GM21515 (cell line): ENCODE results near the gene ANKS1A.
"Not testable (repeated sequence)": the region's sequence is repeated elsewhere in the genome, so short reads cannot be mapped to it uniquely, and the experiment has no call there.

Experiments used
- ATAC-seq: cut with Tn5 transposase; IDR thresholded peaks from one replicate; pipeline ENCODE4 v1.9.1; 2021; ENCODE audit not compliant: unreplicated experiment

Gene ANKS1A

DNA sequence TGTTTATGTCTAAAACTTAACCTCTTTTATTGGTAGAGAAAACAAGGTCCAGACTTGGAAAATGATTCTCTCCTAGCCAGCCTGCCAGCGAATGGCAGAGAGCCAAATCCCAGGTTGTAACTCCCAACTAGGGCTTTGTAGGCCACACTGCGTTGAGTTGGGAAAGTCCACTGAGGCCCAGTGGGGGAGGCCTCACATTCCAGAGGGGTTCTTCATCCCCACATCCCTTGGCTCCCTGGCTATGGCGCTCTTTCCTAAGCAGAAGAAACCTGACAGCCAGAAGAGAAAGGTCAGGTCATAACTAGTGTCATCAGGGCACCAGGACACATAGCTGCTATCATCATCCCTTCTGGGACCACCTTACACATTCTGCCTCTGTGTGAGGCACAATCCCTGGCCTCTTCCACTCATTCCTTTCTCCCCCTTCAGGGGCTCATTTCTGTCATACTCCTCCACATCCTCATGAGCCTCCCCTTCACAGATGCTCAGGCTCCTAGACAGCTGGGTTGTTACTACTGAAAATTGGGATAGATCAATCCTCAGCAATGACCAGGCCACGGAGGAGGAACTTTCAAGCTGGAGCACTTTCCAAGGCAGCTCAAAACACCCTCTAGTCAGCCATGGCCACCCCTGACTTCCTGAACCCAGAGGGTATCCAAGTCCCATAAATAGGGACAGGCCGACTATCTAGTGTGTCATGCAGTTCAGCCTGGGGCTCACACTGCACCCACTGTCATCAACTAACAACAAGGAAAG is 203.5 kb downstream of the ANKS1A start:
- ATAC-seq, result no peak

DNA sequence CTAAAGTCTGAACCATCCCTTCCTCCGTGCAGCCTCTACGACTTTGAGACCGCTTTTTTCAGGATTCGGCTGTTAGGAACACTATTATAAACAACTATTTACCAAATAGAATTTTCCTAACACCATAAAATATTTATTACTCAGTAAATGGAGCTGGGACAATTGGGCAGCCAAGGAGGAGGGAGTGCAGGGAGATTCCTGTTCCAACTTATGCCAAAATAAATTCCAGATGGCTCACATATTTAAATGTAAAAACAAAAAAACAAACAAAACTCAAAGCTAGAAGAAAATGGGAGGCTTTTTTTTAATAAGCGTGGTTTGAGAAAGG is 204.0 kb downstream of the ANKS1A start:
- no peak for ATAC-seq

DNA sequence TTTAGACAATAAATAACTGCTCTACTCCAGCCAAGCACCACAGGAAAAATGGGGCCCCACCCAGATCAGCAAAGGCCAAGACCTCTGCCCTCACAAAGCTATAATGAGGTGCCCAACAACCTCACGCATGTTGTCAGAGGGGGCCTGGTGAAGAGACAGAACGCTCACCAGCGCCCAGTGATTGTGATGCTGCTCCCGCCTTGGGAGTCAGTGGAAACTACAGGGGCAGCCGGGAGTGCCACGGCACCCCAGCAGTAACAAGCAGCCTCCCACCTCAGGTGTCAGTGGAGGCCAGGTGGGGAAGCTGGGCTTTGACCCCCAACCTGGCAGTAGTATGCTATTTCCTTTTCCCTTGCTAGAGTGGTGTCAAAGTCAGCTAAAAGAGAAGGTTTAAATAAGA is 204.7 kb downstream of the ANKS1A start:
- no peak for ATAC-seq

DNA sequence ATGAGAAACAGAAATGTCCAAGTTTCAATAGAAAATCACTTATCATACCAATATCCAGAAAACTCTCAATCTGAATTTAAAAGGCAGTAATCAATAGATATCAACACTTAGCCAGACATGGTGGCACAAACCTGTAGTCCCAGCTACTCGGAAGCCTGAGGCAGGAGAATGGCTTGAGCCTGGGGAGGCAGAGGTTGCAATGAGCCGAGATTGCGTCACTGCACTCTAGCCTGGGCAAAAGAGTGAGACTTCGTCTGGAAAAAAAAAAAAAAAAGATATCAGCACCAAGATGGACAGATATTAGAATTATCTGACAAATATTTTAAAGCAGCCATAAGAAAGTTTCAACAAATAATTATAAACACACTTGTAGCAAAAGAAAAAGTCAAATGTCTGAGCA is 205.1 kb downstream of the ANKS1A start:
- no peak for ATAC-seq

DNA sequence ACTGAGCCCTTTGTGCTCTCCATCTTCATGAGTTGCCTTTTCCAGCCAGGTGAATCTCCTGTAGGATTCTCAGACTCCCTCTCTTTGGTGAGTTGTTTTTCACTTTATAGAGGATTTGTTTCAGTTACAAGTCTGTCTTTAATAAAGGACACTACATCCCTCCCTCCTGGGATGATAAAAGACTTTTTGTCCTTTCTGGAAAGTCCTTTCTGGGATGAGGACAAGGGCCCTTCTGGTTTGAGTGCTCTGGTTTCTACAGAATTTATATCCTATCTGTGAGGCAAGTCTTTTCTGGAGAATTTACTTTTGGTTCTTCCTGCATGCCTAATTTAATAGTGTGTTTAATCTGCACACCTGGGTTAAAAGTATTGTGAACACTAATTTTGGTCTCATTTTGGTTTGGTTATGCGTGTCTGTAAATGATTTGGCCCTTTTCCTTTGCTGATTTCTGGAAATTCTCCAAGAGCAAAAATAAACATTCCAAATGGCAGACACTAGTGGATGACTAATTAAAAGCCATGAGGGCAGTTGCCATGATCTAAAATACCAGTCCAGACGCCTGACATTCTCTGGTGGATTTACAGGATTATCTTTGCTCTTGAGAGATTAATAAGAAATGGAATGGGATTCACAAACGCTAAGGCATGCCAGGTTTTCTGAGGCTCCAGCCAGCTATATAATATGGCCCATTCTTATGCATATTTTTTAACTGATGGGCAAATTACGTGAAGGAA is 207.2 kb downstream of the ANKS1A start:
- ATAC-seq, result no peak

DNA sequence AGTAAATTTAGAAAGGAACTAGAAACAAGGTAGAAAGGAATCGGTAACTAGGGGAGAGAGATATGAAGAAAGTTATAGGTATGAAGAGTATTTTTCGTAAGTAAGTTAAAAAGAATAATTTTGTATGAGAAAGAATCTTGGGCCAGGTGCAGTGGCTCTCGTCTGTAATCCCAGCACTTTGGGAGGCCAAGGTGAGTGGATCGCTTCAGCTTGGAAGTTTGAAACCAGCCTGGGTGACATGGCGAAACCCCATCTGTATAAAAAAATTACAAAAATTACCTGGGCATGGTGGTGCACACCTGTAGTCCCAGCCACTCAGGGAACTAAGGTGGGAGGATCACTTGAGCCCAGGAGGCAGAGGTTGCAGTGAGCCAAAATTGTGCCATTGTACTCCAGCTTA is 210.1 kb downstream of the ANKS1A start:
- no peak for ATAC-seq

DNA sequence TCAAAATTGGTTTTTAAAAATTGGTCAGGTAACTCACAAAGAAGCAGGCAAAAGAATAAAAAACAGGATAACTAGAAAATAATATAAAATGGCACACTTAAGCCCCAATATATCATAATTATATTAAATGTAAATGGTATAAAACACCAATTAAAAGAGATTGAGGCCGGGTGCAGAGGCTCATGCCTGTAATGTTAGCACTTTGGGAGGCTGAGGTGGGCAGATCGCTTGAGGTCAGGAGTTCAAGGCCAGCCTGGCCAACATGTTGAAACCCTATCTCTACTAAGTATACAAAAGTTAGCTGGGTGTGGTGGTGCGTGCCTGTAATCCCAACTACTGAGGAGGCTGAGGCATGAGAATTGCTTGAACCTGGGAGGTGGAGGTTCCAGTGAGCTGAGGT is 216.0 kb downstream of the ANKS1A start:
- ATAC-seq, result no peak

DNA sequence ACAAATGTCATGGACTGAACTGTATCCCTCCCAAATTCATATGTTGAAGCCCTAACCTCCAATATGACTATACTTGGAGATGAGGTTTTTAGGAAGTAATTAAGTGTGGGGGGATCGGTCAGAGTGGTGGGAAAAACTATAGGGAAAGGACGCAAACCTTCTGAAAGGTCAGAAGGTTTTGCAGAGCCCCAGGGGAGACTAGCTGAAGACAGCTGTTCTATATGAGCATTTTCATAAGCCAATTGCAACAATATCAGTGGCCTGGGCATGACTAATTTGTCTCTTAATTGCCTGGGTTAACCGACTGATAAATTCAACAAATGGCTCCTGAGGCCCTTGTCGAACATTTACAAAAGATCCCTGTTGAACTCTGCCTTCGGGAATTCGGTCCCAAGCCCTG is 217.0 kb downstream of the ANKS1A start:
- not testable (repeated sequence) for ATAC-seq

DNA sequence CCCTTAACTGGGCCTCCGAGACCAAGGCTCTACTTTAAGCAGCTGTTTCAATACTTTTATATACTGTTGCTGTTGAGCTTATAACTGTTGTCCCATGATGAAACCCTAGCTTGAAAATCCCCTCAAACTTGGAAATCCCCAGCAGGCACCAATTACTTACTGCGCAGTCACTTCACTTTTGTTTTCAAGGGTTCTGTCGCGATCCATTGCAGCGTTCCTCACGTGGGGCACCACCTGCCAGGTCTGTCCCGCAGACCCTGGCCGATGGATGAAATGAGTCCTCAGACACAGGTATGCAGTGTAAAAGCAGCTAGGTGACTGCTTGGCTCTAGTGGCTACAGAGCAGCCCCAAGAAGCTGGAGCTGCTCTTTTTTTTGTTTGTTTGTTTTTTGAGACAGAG is 218.2 kb downstream of the ANKS1A start:
- not testable (repeated sequence) for ATAC-seq

DNA sequence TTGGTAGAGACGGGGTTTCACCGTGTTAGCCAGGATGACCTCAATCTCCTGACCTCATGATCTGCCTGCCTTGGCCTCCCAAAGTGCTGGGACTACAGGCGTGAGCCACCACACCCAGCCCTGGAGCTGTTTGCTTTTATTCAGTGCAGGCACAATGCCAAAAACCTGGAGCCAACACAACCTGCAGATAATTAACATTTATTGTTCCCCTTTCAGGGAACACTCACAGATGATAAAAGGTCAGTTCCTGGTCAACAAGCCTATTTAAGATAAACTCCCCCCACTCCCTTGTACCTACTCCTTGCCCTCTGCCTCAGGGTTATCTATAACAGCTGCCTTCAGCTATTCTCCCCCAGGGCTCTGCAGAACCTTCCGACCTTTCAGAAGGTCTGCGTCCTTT is 218.7 kb downstream of the ANKS1A start:
- ATAC-seq, result not testable (repeated sequence)

DNA sequence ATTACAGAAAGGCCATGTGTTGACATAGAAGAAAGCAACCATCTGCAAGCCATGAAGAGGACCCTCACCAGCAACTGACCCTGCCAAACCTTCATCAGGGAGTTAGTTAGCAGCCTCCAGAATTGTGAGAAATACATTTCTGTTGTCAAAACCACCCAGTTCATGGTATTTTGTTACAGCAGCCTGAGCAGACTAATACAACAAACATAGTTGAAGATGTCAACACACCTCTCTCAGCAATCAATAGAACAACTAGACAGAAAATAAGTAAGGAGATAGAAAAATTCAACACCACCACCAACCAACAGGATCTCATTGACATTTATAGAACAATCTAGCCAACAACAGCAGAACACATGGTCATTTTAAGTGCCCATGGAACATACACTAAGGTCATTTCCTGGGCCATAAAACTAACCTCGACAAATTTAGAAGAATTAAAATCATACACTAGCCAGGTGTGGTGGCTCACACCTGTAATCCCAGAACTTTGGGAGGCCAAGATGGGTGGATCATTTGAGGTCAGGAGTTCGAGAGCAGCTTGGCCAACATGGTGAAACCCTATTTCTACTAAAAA is 219.3 kb downstream of the ANKS1A start:
- no peak for ATAC-seq

DNA sequence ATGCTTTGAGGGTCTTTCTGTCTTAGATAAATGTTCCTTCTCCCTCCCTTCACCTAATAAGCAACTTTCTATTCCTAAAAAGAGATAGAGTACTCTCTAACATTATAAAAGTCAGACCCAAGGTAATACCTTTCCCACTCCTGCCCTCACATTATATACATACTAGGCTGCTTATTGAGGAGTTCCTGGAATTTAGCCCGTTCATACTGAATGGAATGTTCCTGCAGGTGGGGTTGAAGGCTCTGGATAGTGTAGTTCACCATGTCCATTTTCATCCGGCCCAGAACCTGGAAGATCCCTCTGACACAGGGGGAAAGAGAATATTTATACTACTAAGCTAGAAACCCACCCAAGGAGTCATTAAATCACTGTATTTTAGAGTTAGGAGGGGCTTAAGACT is 231.7 kb downstream of the ANKS1A start:
- no peak for ATAC-seq

DNA sequence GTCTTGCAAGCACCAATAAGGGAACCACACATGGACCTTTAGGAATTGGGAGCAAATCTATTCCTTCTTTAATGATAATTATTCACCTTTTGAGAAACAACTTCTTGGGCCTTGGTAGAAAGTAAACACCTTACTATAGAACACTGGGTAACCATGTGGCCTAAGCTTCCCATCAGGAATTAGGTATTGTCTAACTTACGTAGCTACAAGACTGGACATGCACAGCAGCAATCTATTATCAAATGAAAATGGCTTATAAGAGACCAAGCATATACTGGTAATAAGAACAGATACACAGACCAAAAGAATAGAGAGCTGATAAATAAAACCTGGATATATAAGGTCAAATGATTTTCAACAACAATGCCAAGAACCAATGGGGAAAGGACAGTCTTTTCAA is 235.3 kb downstream of the ANKS1A start:
- no peak for ATAC-seq

DNA sequence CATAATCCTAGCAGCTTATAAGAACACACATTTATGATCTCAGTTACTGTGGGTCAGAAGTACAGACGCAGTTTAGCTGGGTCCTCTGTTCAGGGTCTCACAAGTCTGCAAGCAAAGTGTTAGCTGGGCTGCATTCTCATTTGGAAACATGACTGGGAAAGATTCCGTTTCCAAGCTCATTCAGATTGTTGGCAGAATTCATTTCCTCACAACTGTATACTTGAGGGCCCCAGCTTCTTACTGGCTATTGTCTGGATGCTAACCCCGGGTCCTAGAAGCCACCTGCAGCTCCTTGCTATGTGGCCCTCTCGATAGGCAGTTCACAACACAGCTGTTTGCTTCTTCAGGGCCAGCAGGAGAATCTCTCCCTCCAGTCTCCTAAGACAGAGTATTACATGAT is 239.0 kb downstream of the ANKS1A start:
- ATAC-seq, result no peak

DNA sequence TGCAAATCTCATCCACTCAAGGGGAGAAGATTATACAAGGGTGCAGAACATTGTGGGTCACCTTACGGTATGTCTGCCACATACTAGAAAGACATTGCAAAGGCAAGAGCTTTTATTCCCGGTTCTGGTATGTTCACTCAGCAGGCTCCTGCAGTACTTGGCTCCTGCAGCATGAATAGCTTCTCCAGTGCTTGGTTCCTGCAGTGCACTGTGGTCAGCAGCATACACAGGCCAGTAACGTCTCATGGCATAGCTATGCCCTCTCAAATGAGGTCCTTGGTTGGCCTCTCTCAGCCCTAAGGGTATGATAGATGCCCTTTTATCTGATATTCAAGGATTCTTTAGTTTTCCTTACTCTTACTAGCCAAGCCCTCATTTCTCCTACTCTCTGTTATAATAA is 239.4 kb downstream of the ANKS1A start:
- no peak for ATAC-seq

DNA sequence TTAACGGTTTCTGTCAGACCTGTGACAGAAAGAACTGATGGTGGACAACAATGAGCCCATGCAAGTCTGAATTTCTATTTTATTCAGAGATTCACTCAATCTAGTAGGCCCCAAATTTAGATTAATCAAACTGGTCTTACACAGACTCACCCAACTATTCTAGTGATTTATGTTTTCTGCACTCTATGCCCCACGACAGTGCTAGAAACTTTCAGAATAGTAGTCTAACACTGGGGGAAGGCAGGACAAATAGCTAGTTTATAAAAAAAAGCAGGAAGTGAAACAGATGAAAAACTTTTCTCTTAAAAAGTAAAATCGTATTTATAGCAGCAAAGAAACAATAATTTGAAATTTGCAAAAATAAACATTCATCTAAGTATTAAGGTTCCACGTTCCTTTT is 247.1 kb downstream of the ANKS1A start:
- ATAC-seq, result no peak

DNA sequence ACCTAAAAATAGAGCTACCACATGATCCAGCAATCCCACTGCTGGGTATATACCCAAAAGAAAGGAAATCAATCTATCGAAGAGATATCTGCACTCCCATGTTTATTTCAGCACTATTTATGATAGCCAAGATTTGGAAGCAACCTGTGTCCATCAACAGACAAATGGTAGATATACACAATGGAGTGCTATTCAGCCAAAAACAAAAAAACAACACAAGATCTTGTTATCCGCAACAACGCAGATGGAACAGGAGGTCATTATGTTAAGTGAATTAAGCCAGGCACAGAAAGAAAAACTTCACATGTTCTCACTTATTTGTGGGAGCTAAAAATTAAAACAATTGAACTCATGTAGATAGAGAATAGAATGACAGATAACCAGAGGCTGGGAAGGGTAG is 249.1 kb downstream of the ANKS1A start:
- not testable (repeated sequence) for ATAC-seq

DNA sequence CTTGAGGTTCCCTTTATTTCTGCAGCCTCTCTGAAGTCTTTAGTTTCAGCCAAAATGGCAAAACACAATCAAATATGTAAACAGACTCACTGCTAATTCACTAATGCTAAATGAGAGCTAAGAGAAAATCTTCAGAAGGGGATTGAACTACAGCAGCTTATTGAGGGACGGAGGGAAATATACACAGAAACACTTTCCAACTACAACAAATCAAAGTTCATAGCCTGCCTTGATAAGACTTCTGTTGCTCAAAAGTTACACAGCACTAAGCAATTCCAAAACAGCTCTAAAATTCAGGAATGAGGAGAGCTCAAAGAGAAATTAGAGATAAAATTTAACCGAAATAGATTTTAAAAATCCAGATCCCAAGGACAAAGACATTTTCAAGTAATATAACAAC is 250.4 kb downstream of the ANKS1A start:
- no peak for ATAC-seq

DNA sequence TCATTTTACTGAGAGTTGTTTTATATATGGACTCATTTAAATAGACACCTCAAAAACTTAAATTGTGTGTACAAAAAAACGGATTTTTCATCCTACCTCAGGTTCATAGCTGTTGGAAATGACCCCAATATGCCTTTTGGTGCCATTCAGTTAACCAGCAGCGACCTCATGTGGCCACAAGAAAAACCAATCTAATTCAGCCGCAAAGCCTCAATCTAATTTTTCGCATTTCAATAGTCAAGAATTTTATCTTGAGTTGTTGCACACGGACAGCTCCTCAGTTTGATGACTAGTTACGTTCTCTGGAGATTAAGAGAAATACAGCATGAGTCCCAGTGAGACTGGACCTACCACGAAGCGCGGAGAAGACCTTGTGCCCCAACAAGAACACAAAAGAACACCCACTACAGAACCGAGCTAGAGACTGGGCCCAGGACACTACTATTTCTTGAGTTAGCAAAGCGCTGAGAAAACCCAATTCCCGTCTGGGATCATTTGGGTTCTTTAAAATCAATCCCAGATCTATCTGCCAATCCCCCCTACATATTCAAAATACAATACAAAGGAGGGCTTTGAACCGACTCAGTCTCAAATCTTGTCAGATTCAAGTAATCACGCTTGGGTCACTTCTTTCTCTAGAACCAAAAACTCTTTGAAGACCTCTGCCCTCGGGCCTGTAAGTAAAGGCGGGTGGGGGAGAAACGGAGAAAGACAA is 251.0 kb downstream of the ANKS1A start:
- ATAC-seq, result no peak

DNA sequence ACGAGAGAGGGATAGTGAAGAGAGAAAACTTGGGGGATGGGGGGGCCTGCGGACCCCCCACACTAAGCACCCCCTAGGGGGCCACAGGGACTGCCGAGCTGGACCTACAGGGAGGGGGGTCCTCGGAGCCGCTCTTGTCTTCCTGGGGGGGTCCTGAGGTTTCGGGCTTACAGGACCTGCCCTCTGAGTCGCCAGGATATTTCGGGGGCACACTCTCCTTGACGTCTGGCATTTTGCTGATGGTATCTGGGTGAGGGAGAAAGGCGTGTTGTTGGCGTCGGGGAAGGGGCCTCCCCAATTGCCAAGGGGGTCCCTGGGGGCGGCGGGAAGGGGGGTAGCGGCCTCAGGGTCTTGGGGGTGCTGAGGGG is 251.6 kb downstream of the ANKS1A start:
- no peak for ATAC-seq
